Parathyroid adenoma (tissue), 2 donors: ENCODE data around the gene ANKIB1.

ENCODE experiments used
- H2AFZ ChIP-seq: fragments of 300-600 bp; sonication (generic); one replicate; pipeline ENCODE4 v1.7.0; 2017; ENCODE audit warnings: antibody characterized with exemption, mild to moderate bottlenecking
- H3K27ac ChIP-seq: fragments of 300-600 bp; sonication (generic); one replicate; pipeline ENCODE4 v1.7.0; 2017
- H3K27me3 ChIP-seq: fragments of 300-600 bp; sonication (generic); one replicate; pipeline ENCODE4 v1.7.0; 2017; ENCODE audit warnings: low read length; ENCODE audit not compliant: control insufficient read depth, insufficient read depth
- H3K36me3 ChIP-seq: fragments of 300-600 bp; sonication (generic); one replicate; pipeline ENCODE4 v1.7.0; 2017; ENCODE audit warnings: low read length; ENCODE audit not compliant: control insufficient read depth, insufficient read depth
- H3K4me1 ChIP-seq: fragments of 300-600 bp; sonication (generic); one replicate; pipeline ENCODE4 v1.7.0; 2017; ENCODE audit warnings: control low read depth
- H3K4me2 ChIP-seq: fragments of 300-600 bp; sonication (generic); one replicate; pipeline ENCODE4 v1.7.0; 2017; ENCODE audit warnings: low read length
- H3K4me3 ChIP-seq: fragments of 300-600 bp; sonication (generic); one replicate; pipeline ENCODE4 v1.7.0; 2017; ENCODE audit warnings: low read depth, low read length
- H3K79me2 ChIP-seq: fragments of 300-600 bp; sonication (generic); one replicate; pipeline ENCODE4 v1.7.0; 2017; ENCODE audit warnings: control low read depth
- H3K9ac ChIP-seq: fragments of 300-600 bp; sonication (generic); one replicate; pipeline ENCODE4 v1.7.0; 2017; ENCODE audit warnings: mild to moderate bottlenecking
- H3K9me3 ChIP-seq: fragments of 300-600 bp; sonication (generic); one replicate; pipeline ENCODE4 v1.7.0; 2017; ENCODE audit warnings: low read length; ENCODE audit not compliant: control insufficient read depth
- TF ChIP-seq, protein P1 (sequence below): fragments of 300-600 bp; sonication (generic); IDR thresholded peaks from one replicate; pipeline ENCODE4 v1.7.0; 2017; ENCODE audit warnings: antibody characterized with exemption, mild to moderate bottlenecking
- donor health status: primary hyperparathyroidism.

ANKIB1 gene

DNA sequence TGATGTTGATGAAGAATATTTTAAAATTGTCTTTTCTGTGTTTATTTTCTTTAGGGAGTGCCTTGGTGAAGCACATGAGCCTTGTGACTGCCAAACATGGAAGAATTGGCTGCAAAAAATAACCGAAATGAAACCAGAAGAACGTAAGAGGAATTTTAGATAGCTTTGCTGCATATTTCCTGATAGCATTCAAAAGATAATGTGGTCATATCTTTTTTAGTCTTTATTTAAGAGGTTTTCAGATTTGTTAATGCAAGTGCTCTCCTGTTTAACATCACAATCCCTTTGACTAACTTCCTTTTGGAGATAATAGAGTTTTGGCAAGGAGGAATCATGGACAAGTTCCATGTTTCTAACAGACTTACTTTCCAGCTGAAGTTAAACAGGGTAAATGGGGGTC is 116.4 kb downstream of the ANKIB1 start:
- H3K36me3 ChIP-seq = no peaks in the 10 kb centered on the region
- TF ChIP-seq, protein P1, sequence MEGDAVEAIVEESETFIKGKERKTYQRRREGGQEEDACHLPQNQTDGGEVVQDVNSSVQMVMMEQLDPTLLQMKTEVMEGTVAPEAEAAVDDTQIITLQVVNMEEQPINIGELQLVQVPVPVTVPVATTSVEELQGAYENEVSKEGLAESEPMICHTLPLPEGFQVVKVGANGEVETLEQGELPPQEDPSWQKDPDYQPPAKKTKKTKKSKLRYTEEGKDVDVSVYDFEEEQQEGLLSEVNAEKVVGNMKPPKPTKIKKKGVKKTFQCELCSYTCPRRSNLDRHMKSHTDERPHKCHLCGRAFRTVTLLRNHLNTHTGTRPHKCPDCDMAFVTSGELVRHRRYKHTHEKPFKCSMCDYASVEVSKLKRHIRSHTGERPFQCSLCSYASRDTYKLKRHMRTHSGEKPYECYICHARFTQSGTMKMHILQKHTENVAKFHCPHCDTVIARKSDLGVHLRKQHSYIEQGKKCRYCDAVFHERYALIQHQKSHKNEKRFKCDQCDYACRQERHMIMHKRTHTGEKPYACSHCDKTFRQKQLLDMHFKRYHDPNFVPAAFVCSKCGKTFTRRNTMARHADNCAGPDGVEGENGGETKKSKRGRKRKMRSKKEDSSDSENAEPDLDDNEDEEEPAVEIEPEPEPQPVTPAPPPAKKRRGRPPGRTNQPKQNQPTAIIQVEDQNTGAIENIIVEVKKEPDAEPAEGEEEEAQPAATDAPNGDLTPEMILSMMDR = no peak
- no peaks in the 10 kb centered on the region for H3K79me2 ChIP-seq
- no peak overlapping the region for H3K27ac ChIP-seq
- no peaks in the 10 kb centered on the region for H3K27me3 ChIP-seq
- H3K4me2 ChIP-seq = no peak overlapping the region
- no peaks in the 10 kb centered on the region for H3K9me3 ChIP-seq
- no peak overlapping the region for H2AFZ ChIP-seq
- no peak overlapping the region for H3K9ac ChIP-seq
- no peaks in the 10 kb centered on the region for H3K4me1 ChIP-seq
- H3K4me3 ChIP-seq = no peak overlapping the region

DNA sequence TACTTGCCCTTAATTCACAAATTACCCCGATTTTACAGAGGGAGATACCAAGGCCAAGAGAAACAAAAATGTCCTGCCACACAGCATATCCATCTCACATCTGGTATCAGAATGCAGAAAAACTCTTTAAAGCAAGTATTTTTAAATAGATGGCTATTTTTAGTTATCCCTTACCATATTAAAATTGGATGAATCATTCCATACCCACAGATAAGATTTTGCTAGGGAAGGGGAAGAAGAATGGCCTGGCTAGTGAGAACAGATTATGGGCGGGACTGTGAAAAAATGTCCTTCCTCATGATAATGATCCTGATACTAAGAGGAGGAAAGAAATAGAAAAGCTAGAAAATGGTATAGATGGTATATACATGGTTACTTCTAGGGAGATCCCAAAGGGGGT is 121.0 kb downstream of the ANKIB1 start:
- TF ChIP-seq, protein P1 = no peak
- no peak overlapping the region for H3K4me2 ChIP-seq
- no peak overlapping the region for H3K4me3 ChIP-seq
- no peak overlapping the region for H3K27ac ChIP-seq
- H3K9ac ChIP-seq = no peak overlapping the region
- no peak overlapping the region for H2AFZ ChIP-seq
- H3K36me3 ChIP-seq = no peaks in the 10 kb centered on the region
- no peaks in the 10 kb centered on the region for H3K79me2 ChIP-seq
- H3K9me3 ChIP-seq = no peaks in the 10 kb centered on the region
- no peaks in the 10 kb centered on the region for H3K4me1 ChIP-seq
- no peaks in the 10 kb centered on the region for H3K27me3 ChIP-seq

DNA sequence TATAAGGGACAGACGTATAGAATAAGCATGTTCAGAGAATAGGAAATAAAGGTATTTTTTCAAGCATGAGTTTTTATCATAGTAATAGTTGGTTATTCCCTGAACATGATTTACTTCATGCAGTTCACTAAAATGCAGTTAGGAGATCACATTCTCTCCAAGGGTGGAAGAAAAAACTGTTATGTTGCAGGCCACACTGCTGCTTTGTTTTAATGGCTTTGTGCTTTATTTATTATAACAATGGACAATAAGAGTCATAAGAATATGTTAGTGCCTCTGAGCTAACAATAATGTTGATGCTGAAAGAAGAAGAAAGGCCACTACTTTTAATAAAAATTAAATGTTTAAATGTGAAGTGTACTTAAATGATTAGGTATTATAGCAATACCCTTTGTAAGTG is 123.0 kb downstream of the ANKIB1 start:
- TF ChIP-seq, protein P1 = no peak
- Histone ChIP-seq H3K4me2 (no peak overlapping the region), H3K4me1 (no peaks in the 10 kb centered on the region), H3K27ac (no peak overlapping the region), H3K79me2 (no peaks in the 10 kb centered on the region), H2AFZ (no peak overlapping the region), H3K27me3 (no peaks in the 10 kb centered on the region), H3K36me3 (no peaks in the 10 kb centered on the region), H3K9me3 (no peaks in the 10 kb centered on the region), H3K9ac (no peak overlapping the region), H3K4me3 (no peak overlapping the region)

DNA sequence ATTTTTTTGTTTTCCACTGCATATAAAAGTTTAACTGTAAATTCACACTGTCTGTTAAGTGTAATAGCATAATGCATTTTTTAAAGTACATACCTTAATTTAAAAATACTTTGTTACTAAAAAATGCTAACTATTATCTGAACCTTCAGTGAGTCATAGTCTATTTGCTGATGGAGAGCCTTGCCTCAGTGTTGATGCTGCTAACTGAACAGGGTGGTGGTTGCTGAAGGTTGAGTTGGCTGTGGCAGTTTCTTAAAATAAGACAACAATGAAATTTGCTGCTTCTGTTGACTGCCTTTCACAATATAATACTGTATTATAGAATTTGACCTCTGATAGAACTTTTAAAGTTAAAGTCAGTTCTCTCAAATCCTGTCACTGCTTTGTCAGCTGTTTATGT is 129.2 kb downstream of the ANKIB1 start:
- H3K9ac ChIP-seq = no peak overlapping the region
- H3K4me3 ChIP-seq = no peak overlapping the region
- no peaks in the 10 kb centered on the region for H3K36me3 ChIP-seq
- no peaks in the 10 kb centered on the region for H3K27me3 ChIP-seq
- no peaks in the 10 kb centered on the region for H3K9me3 ChIP-seq
- no peak overlapping the region for H3K4me2 ChIP-seq
- no peaks in the 10 kb centered on the region for H3K79me2 ChIP-seq
- no peaks in the 10 kb centered on the region for H3K4me1 ChIP-seq
- no peak overlapping the region for H2AFZ ChIP-seq
- H3K27ac ChIP-seq = no peak overlapping the region
- TF ChIP-seq, protein P1 = no peak

DNA sequence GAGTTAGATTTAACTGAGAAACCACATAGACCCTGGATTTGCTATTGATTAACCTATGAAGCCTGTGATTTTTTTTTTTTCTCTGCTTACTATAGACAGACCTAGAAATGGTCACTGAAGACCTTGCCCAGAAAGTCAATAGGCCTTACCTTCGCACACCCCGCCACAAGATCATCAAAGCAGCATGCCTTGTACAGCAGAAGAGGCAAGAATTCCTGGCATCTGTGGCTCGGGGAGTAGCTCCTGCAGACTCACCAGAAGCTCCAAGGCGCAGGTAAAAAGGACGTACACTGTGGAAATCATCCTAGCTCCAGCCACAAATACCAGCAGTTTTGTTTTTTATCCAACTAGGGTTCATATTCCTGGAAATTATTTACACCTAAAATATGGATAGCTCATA is 145.3 kb downstream of the ANKIB1 start:
- H3K9ac ChIP-seq = no peak overlapping the region
- no peaks in the 10 kb centered on the region for H3K9me3 ChIP-seq
- H3K27me3 ChIP-seq = no peaks in the 10 kb centered on the region
- H3K79me2 ChIP-seq = no peaks in the 10 kb centered on the region
- TF ChIP-seq, protein P1 = no peak
- no peak overlapping the region for H2AFZ ChIP-seq
- no peak overlapping the region for H3K4me3 ChIP-seq
- no peak overlapping the region for H3K27ac ChIP-seq
- no peaks in the 10 kb centered on the region for H3K36me3 ChIP-seq
- H3K4me1 ChIP-seq = no peaks in the 10 kb centered on the region
- no peak overlapping the region for H3K4me2 ChIP-seq
